Keratinocyte (primary cell): Measurements from ENCODE around the gene RPL39.

Experiments
- CTCF ChIP-seq, 3 experiments: IDR thresholded peaks in 1 of 3; conservative IDR thresholded peaks in 1 of 3; optimal IDR thresholded peaks in 1 of 3; 2 replicates in 2 of 3; 3 replicates in 1 of 3; pipeline versions ENCODE3 to v1.5.1; 2011; ENCODE audit warnings: low read length in 3 of 3, mild to moderate bottlenecking in 3 of 3, moderate library complexity in 2 of 3, control low read depth in 1 of 3, inconsistent platforms in 1 of 3; ENCODE audit not compliant: insufficient read depth in 2 of 3; ENCODE audit errors: extremely low read depth in 1 of 3
- EZH2 ChIP-seq: IDR thresholded peaks from one replicate; pipeline ENCODE4 v1.6.1; 2012; ENCODE audit warnings: inconsistent platforms, mild to moderate bottlenecking, low read length, moderate library complexity

GRCh38 chrX:119775517-119776238 is 15.8 kb downstream of the RPL39 start:
- no peak for TF ChIP-seq CTCF (optimal IDR thresholded peaks at IDR 0.05 in 1 of 3, IDR thresholded peaks at IDR 0.05 in 1 of 3, conservative IDR thresholded peaks at IDR 0.05 in 1 of 3; ENCODE audit: extremely low read depth in 1 of 3, insufficient read depth in 2 of 3, low read length in 3 of 3)
- TF ChIP-seq EZH2 = no peak
